Measurements from ENCODE around the gene PAQR6. TPM values are rescaled to one million over a fixed set of nuclear protein-coding genes. Genes with fewer than 3 reads are reported as not detected.

Gene PAQR6
- total RNA-seq, 3 donors from 2014 or later (not counting 1 experiment from before 2014, with no cell fraction given): 2.6 to 5.5 (median 3.5) TPM

- no peak for DNase-seq
- Histone ChIP-seq H3K27me3 (ENCODE audit: control insufficient read depth, insufficient read depth, low read length) (no peaks in the 10 kb centered on the region), H3K36me3 (ENCODE audit: control insufficient read depth, insufficient read depth, low read length) (peaks cover 13% of the 10 kb centered on the region), H3K27ac (ENCODE audit: low read length) (no peak overlapping the region), H3K4me3 (ENCODE audit: low read length) (no peak overlapping the region), H3K9me3 (ENCODE audit: control insufficient read depth, insufficient read depth, low read length) (no peaks in the 10 kb centered on the region), H3K4me1 (ENCODE audit: control insufficient read depth, insufficient read depth, low read length) (peaks cover 4% of the 10 kb centered on the region)
- WGBS (ENCODE audit: insufficient coverage): 78% methylated on average over 7 of the region's 7 CpGs
- Mint-ChIP-seq H3K27ac (no peak overlapping the region), H3K27me3 (ENCODE audit: low read depth in 2 of 2) (no peaks in the 10 kb centered on the region), H3K4me1 (peaks cover 0 to 10% of the 10 kb centered on the region in 2 donors), H3K36me3 (no peaks in the 10 kb centered on the region), H3K4me3 (no peak overlapping the region), H3K9me3 (no peaks in the 10 kb centered on the region)
- no peak for ATAC-seq
- TF ChIP-seq CTCF (IDR thresholded peaks at IDR 0.05): no peak
- intact Hi-C loops (cut with micrococcal nuclease): no loop called here
Measured at GRCh38 chr1:156228501-156228900, 19.4 kb downstream of the PAQR6 start.

- Mint-ChIP-seq H3K9me3 (no peaks in the 10 kb centered on the region), H3K27ac (no peak overlapping the region), H3K36me3 (peaks cover 7% of the 10 kb centered on the region), H3K4me3 (no peak overlapping the region), H3K27me3 (ENCODE audit: low read depth in 2 of 2) (no peaks in the 10 kb centered on the region), H3K4me1 (peaks cover 0 to 14% of the 10 kb centered on the region in 2 donors)
- peaks cover 23% of the 10 kb centered on the region for H3K36me3 ChIP-seq (ENCODE audit: control insufficient read depth, insufficient read depth, low read length)
- no peak for DNase-seq
- peaks cover 4% of the 10 kb centered on the region for H3K4me1 ChIP-seq (ENCODE audit: control insufficient read depth, insufficient read depth, low read length)
- no peak overlapping the region for H3K27ac ChIP-seq (ENCODE audit: low read length)
- TF ChIP-seq CTCF (IDR thresholded peaks at IDR 0.05): no peak
- intact Hi-C loops (cut with micrococcal nuclease): no loop called here
- H3K4me3 ChIP-seq (ENCODE audit: low read length): no peak overlapping the region
- no peaks in the 10 kb centered on the region for H3K9me3 ChIP-seq (ENCODE audit: control insufficient read depth, insufficient read depth, low read length)
- no peaks in the 10 kb centered on the region for H3K27me3 ChIP-seq (ENCODE audit: control insufficient read depth, insufficient read depth, low read length)
- ATAC-seq: no peak
- WGBS (ENCODE audit: insufficient coverage): 99% methylated on average over 4 of the region's 4 CpGs
Measured at GRCh38 chr1:156226782-156227181, 21.1 kb downstream of the PAQR6 start.

- no peak for TF ChIP-seq CTCF (IDR thresholded peaks at IDR 0.05)
- peaks cover 11% of the 10 kb centered on the region for H3K36me3 Mint-ChIP-seq
- no peak overlapping the region for H3K4me3 ChIP-seq (ENCODE audit: low read length)
Measured at GRCh38 chr1:156226116-156226538, 21.7 kb downstream of the PAQR6 start.

GRCh38 chr1:156225677-156226014 lies 22.2 kb downstream of the PAQR6 start:
- no peak overlapping the region for H3K4me3 ChIP-seq (ENCODE audit: low read length)
- H3K9me3 ChIP-seq (ENCODE audit: control insufficient read depth, insufficient read depth, low read length): no peaks in the 10 kb centered on the region
- no peaks in the 10 kb centered on the region for H3K27me3 ChIP-seq (ENCODE audit: control insufficient read depth, insufficient read depth, low read length)
- H3K4me1 ChIP-seq (ENCODE audit: control insufficient read depth, insufficient read depth, low read length): peaks cover 4% of the 10 kb centered on the region
- no peak for ATAC-seq
- TF ChIP-seq CTCF (IDR thresholded peaks at IDR 0.05): peak; percentile 20
- Mint-ChIP-seq H3K9me3 (no peaks in the 10 kb centered on the region), H3K36me3 (peaks cover 11% of the 10 kb centered on the region), H3K27ac (peak overlapping the region in 1 of 2 donors; percentile 23), H3K27me3 (ENCODE audit: low read depth in 2 of 2) (no peaks in the 10 kb centered on the region), H3K4me3 (no peak overlapping the region), H3K4me1 (peaks cover 0 to 19% of the 10 kb centered on the region in 2 donors)
- 10% methylated on average over 2 of the region's 2 CpGs for WGBS (ENCODE audit: insufficient coverage)
- H3K36me3 ChIP-seq (ENCODE audit: control insufficient read depth, insufficient read depth, low read length): peaks cover 33% of the 10 kb centered on the region
- intact Hi-C loops (cut with micrococcal nuclease): loop anchor here (1.0 kb wide), 2 partner anchors 79 to 135 kb away; no protein-coding TSS in a partner anchor
- no peak overlapping the region for H3K27ac ChIP-seq (ENCODE audit: low read length)
- no peak for DNase-seq

More at GRCh38 chr1:156226116-156226538, 21.7 kb downstream of the PAQR6 start:
- H3K27ac ChIP-seq (ENCODE audit: low read length): no peak overlapping the region
- DNase-seq: no peak
- no peaks in the 10 kb centered on the region for H3K9me3 ChIP-seq (ENCODE audit: control insufficient read depth, insufficient read depth, low read length)
- H3K27ac Mint-ChIP-seq: peak overlapping the region in 1 of 2 donors; percentile 30
- no peaks in the 10 kb centered on the region for H3K9me3 Mint-ChIP-seq
- H3K36me3 ChIP-seq (ENCODE audit: control insufficient read depth, insufficient read depth, low read length): peaks cover 30% of the 10 kb centered on the region
- H3K4me1 Mint-ChIP-seq: peaks cover 0 to 16% of the 10 kb centered on the region in 2 donors
- H3K27me3 ChIP-seq (ENCODE audit: control insufficient read depth, insufficient read depth, low read length): no peaks in the 10 kb centered on the region
- H3K27me3 Mint-ChIP-seq (ENCODE audit: low read depth in 2 of 2): no peaks in the 10 kb centered on the region
- 0% methylated on average over 2 of the region's 2 CpGs for WGBS (ENCODE audit: insufficient coverage)
- ATAC-seq: no peak
- intact Hi-C loops (cut with micrococcal nuclease): no loop called here
- no peak overlapping the region for H3K4me3 Mint-ChIP-seq
- peaks cover 4% of the 10 kb centered on the region for H3K4me1 ChIP-seq (ENCODE audit: control insufficient read depth, insufficient read depth, low read length)
